T-helper 1 cell (primary cell): ENCODE results near the gene ATG3.
"Not testable (repeated sequence)": the region's sequence is repeated elsewhere in the genome, so short reads cannot be mapped to it uniquely, and the experiment has no call there.

Experiments
- DNase-seq, 5 donors: peaks; one replicate each; pipeline ENCODE4 v3.0.0-alpha.2; 2012 to 2020

The ATG3 gene

DNA sequence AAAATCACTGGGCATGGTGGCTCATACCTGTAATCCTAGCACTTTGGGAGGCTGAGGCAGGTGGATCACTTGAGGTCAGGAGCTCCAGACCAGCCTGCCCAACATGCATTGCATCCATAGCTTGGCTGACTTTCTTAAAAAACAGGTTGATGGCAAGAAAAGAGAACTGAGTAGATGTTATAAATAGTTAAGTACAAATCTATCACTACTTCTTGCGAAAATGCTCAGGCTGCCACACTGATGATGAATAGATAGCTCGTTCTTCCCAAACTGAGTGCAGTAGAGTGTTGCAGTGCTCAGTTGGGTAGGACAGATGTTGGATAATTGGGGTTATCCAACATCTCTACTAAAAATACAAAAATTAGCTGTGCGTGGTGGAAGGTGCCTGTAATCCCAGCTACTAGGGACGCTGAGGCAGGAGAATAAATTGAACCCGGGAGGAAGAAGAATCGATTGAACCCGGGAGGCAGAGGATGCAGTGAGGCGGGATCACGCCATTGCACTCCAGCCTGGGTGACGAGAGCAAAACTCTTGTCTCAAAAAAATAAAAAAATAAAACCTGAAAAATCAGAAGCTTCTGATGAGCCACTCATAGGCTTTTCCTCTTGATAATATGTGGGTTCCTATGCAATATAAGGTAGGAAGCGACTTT lies 63.7 kb downstream of the ATG3 start:
- no peak for DNase-seq

- DNase-seq = no peak
These were observed 65.2 kb downstream of the ATG3 start for GRCh38 chr3:112496366-112497067.

GRCh38 chr3:112494448-112494767 lies 67.4 kb downstream of the ATG3 start:
- DNase-seq = not testable (repeated sequence)

GRCh38 chr3:112492124-112492523 lies 69.6 kb downstream of the ATG3 start:
- no peak for DNase-seq

- DNase-seq = no peak
These were observed 70.4 kb downstream of the ATG3 start for GRCh38 chr3:112491373-112491772.

GRCh38 chr3:112489674-112490479 lies 71.9 kb downstream of the ATG3 start:
- no peak for DNase-seq

- no peak for DNase-seq
These were observed 74.8 kb downstream of the ATG3 start for GRCh38 chr3:112486811-112487505.

DNA sequence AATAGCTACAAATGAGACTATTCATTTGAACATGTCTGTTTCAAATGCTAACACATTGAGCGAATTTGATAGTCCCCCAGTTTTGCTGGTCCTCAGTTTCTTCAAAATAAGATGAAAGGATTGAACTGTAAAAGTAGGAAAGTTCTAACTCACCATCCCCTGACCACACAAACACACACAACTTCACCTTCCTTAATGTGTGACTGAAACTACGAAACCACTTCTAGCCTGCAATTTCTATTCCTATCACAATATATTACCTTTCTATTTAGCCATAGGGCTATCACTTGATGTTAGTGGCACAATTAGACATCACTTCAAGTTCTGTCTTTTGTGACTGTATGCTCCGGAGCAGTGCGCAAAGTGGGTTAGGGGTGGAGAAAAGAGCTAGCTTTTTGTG lies 77.4 kb downstream of the ATG3 start:
- no peak for DNase-seq

GRCh38 chr3:112482675-112483074 lies 79.1 kb downstream of the ATG3 start:
- no peak for DNase-seq
